Common myeloid progenitor, CD34-positive (primary cell): ENCODE results near the gene SP3.

Experiments
- CTCF ChIA-PET: fragments of 350-600 bp; sonication (Branson Sonifier 250); formaldehyde crosslinking; loops from one replicate; lab custom pipeline; 2021; ENCODE audit warnings: antibody characterized with exemption; lab: Charles Lee
- POLR2A ChIA-PET: fragments of 350-600 bp; sonication (Branson Sonifier 250); formaldehyde crosslinking; loops from one replicate; lab custom pipeline; 2021; ENCODE audit warnings: antibody characterized with exemption; lab: Charles Lee
- DNase-seq, 3 donors: peaks; one replicate each; pipeline versions ENCODE4 v3.0.0 to v3.0.0-alpha.2; 2013
- H3K27ac ChIP-seq, 2 experiments: 1 replicate in 1 of 2; 2 replicates in 1 of 2; pipeline ENCODE4 v1.7.0; 2013; ENCODE audit warnings: inconsistent platforms in 2 of 2, low read length in 2 of 2, mild to moderate bottlenecking in 2 of 2, low read depth in 1 of 2, moderate library complexity in 1 of 2; ENCODE audit not compliant: severe bottlenecking in 2 of 2, insufficient read depth in 1 of 2, poor library complexity in 1 of 2
- H3K27me3 ChIP-seq, 5 experiments: replicated peaks in 2 of 5; 1 replicate in 3 of 5; 2 replicates in 2 of 5; pipeline versions ENCODE4 v1.6.1 to v1.7.0; 2013; ENCODE audit warnings: low read length in 4 of 5, mild to moderate bottlenecking in 2 of 5, moderate library complexity in 2 of 5, inconsistent platforms in 1 of 5; ENCODE audit not compliant: insufficient read depth in 5 of 5, control insufficient read depth in 4 of 5
- H3K36me3 ChIP-seq, 4 experiments: 1 replicate in 2 of 4; 2 replicates in 2 of 4; pipeline versions ENCODE4 v1.6.1 to v1.7.0; 2013; ENCODE audit warnings: low read length in 3 of 4, control low read depth in 1 of 4, mild to moderate bottlenecking in 1 of 4; ENCODE audit not compliant: control insufficient read depth in 4 of 4, insufficient read depth in 4 of 4
- H3K4me1 ChIP-seq, 4 experiments: 1 replicate in 3 of 4; 2 replicates in 1 of 4; pipeline versions ENCODE4 v1.6.1 to v1.7.1; 2013; ENCODE audit warnings: low read length in 3 of 4, mild to moderate bottlenecking in 3 of 4, control low read depth in 1 of 4, inconsistent platforms in 1 of 4, moderate library complexity in 1 of 4; ENCODE audit not compliant: control insufficient read depth in 4 of 4, insufficient read depth in 4 of 4; ENCODE audit errors: control extremely low read depth in 1 of 4
- H3K4me3 ChIP-seq, 7 experiments: 1 replicate in 4 of 7; 2 replicates in 3 of 7; pipeline versions ENCODE4 v1.5.1 to v1.7.0; 2013; ENCODE audit warnings: mild to moderate bottlenecking in 7 of 7, low read length in 6 of 7, moderate library complexity in 6 of 7, inconsistent platforms in 2 of 7, low read depth in 2 of 7, control low read depth in 1 of 7; ENCODE audit not compliant: insufficient read depth in 4 of 7, control insufficient read depth in 1 of 7; ENCODE audit errors: extremely low read depth in 1 of 7
- H3K9me3 ChIP-seq, 5 experiments: 1 replicate in 4 of 5; 2 replicates in 1 of 5; pipeline versions ENCODE4 v1.6.1 to v1.7.1; 2013; ENCODE audit warnings: low read length in 4 of 5, mild to moderate bottlenecking in 2 of 5, inconsistent platforms in 1 of 5, low read depth in 1 of 5, moderate library complexity in 1 of 5; ENCODE audit not compliant: control insufficient read depth in 4 of 5, insufficient read depth in 2 of 5; ENCODE audit errors: control extremely low read depth in 1 of 5
- WGBS: methylation state at CpG from one replicate; pipeline ENCODE4 v1.1.5; 2013; ENCODE audit not compliant: insufficient coverage; 5-methylcytosine and 5-hydroxymethylcytosine counted together

SP3 gene

DNA sequence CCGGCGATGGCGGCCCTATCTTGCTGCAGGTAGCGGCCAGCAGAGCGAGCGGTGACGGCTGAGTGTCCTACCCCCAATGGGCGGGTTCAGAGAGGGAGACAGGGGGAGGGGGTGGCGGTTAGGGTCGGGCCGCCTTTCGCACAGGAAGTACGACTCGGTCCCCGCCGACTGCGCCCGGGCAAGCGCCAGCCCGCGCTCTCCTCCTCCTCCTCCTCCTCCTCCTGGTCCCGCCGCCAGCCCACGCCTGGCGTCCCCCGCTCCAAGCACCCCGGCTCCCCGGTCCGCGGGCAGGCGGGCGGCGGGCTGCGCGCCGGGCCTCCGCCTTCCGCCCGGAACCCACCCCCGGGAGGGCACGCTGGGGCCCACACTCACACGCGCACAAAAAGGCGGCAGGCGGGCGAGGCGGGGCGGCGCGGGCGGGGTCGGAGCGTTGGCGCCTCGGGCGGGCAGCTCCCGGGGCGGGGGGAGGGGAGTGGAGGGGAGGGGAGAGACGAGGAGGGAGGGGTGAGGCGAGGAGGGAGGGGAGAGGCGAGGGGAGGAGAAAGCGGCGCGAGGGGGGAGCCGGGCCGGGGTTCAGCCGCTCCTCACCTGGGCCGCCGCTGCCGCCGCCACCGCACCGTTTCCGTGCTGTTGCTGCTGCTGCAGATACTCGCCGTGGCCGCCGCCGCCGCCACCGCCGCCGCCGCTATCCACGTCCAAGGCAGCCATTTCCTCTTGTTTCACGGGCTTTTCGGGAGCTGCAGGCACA, 1.2 kb downstream of the SP3 start:
- peaks cover 5 to 16% (median 7%) of the 10 kb centered on the region in 4 experiments for H3K36me3 ChIP-seq
- ChIA-PET POLR2A (interaction anchor here (0.9 kb wide), 1 partner anchor 16 kb away, joined by 3 read pairs; no protein-coding TSS in a partner anchor), CTCF (interaction anchor here (1.5 kb wide), 1 partner anchor 88 kb away, joined by 3 read pairs; no protein-coding TSS in a partner anchor)
- no peaks in the 10 kb centered on the region for H3K27me3 ChIP-seq
- H3K27ac ChIP-seq = peak overlapping the region; percentile 90 to 94
- WGBS = 0% methylated on average over 29 of the region's 87 CpGs
- peak; percentile 91 to 96 (median 95) for DNase-seq
- peaks cover 13 to 31% (median 21%) of the 10 kb centered on the region in 4 experiments for H3K4me1 ChIP-seq
- H3K9me3 ChIP-seq = peaks cover 0 to 4% (median 0%) of the 10 kb centered on the region in 5 experiments
- peak overlapping the region; percentile 74 to 99 (median 79) for H3K4me3 ChIP-seq

DNA sequence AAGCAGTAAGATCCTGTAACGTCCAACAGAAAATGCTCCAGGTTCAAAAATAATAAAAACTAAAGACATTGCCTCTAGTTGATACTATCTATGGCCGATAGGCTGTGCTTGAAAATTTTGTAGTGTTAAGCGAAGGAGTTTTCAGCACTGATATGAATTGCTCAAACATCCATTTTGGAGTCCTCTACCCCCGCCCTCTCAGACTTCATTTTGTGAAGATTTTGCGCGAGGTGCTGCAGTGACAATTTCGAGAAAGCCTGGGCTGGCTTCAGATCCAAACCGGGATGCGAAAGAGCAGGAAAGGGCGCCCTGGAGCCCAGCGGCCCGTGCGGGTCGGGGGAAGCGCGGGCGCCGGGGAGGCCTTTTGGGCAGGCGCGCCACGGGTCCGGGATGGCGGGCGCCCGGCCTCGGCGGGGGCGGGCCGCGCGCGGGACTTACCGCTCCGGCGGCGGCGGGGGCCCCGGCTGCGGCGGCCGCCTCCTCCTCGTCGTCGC, 1.8 kb downstream of the SP3 start:
- CTCF ChIA-PET = no interaction called here
- POLR2A ChIA-PET = no interaction called here
- H3K27me3 ChIP-seq = no peaks in the 10 kb centered on the region
- DNase-seq = peak; percentile 88 to 94 (median 93)
- H3K9me3 ChIP-seq = peaks cover 0 to 4% (median 0%) of the 10 kb centered on the region in 5 experiments
- WGBS = 0% methylated on average over 30 of the region's 44 CpGs
- H3K27ac ChIP-seq = peak overlapping the region; percentile 90 to 94
- H3K4me1 ChIP-seq = peaks cover 13 to 31% (median 24%) of the 10 kb centered on the region in 4 experiments
- H3K36me3 ChIP-seq = peaks cover 5 to 16% (median 7%) of the 10 kb centered on the region in 4 experiments
- H3K4me3 ChIP-seq = peak overlapping the region; percentile 74 to 99 (median 78)

DNA sequence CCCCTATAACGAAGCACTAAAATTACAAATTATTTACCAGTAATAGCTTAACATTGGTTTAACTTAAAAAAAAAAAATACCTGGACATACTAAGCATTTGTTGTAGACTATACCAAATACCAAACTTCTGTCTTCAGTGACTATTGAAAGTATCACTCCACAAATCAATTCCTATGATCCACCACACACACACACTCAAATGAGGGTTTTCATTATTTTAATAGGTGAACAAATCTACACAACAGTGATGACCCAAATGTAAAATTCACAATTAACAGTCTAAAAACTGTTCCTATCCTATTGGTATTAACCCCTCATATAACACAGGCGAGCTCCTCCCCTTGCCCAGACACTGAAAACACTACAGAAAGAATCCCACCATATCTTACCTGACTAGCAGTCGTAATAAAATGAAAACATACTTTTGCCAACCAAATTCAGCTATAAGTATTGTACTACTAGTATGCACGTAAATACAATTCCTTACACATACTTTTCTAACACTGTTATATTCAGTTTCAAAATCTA, 2.5 kb downstream of the SP3 start:
- Histone ChIP-seq H3K4me1 (peaks cover 13 to 33% (median 26%) of the 10 kb centered on the region in 4 experiments), H3K9me3 (peaks cover 0 to 4% (median 0%) of the 10 kb centered on the region in 5 experiments), H3K4me3 (peak overlapping the region in 6 of 7 experiments; percentile 74 to 99 (median 78)), H3K27me3 (no peaks in the 10 kb centered on the region), H3K27ac (peak overlapping the region; percentile 90 to 94), H3K36me3 (peaks cover 5 to 16% (median 7%) of the 10 kb centered on the region in 4 experiments)
- POLR2A ChIA-PET = no interaction called here
- 17% methylated on average over 1 of the region's 4 CpGs for WGBS
- CTCF ChIA-PET = interaction anchor here (1.4 to 1.7 kb wide), 2 partner anchors 78 to 116 kb away, joined by 4 to 6 read pairs; no protein-coding TSS in a partner anchor
- DNase-seq = no peak

DNA sequence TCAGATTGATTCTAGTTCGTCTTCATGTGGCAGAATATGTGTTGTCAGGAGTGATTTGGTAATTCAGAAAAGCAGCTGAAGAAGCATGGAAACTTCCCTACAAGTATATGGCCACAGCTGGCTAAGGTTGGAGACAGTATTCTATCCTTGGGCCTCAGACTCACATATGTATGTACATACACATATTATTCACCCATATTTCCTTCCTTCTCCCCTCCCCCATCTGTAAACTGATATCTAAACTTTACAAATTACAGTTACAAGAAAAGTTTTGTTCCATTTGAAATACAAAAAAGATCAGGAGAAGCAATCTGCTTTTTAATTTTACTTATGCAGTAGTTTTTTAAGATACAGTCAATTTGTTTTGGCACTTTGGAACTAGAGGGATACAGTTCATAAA, 3.1 kb downstream of the SP3 start:
- Histone ChIP-seq H3K36me3 (peaks cover 5 to 16% (median 7%) of the 10 kb centered on the region in 4 experiments), H3K27me3 (no peaks in the 10 kb centered on the region), H3K9me3 (peaks cover 0 to 4% (median 0%) of the 10 kb centered on the region in 5 experiments), H3K27ac (peak overlapping the region in 1 of 2 experiments; percentile 94), H3K4me3 (peak overlapping the region in 6 of 7 experiments; percentile 28 to 99 (median 78)), H3K4me1 (peaks cover 13 to 37% (median 27%) of the 10 kb centered on the region in 4 experiments)
- 40% methylated on average over 1 of the region's 1 CpG for WGBS
- no peak for DNase-seq
- CTCF ChIA-PET = interaction anchor here (1.0 to 1.7 kb wide), 3 partner anchors 9 to 116 kb away, joined by 3 to 6 read pairs (median 4); no protein-coding TSS in a partner anchor
- POLR2A ChIA-PET = no interaction called here

DNA sequence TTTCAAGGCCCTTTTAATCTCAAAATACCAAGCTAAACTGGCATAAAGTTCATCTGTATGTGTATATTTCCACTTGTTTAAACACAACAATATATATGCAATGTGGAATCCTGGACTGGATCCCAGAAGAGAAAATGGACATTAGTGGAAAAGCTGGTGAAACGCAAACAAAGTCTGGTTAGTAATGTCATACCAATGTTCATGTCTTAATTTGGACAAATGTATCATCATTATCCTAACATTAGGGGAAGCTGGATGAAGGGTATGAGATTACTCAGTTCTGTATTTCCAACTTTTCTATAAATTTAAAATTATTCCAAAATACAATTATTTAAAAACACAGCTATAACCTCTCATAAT, 3.8 kb downstream of the SP3 start:
- no CpG with 5 or more reads among the region's 1 CpG for WGBS
- POLR2A ChIA-PET = no interaction called here

DNA sequence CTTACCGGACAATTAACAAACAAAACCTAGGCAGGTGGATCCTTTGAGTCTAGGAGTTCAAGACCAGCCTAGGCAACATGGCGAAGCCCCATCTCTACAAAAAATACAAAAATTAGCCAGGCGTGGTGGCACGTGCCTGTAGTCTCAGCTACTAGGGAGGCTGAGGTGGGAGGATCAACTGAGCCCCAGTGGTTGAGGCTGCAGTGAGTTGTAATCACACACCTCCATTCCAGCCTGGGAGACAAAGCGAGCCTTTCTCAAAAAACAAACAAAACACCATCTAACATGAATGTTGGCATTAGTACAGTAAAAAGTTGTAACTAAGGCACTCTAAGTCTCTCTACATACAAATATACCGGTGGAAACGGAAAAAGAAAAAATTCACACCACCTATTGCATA, 5.3 kb downstream of the SP3 start:
- 100% methylated on average over 1 of the region's 7 CpGs for WGBS
- ChIA-PET CTCF (interaction anchor here (0.6 to 1.1 kb wide), 2 partner anchors 18 to 30 kb away, joined by 3 to 5 read pairs; no protein-coding TSS in a partner anchor), POLR2A (no interaction called here)
- Histone ChIP-seq H3K27me3 (no peaks in the 10 kb centered on the region), H3K36me3 (peaks cover 8 to 31% (median 18%) of the 10 kb centered on the region in 4 experiments), H3K27ac (no peak overlapping the region), H3K4me3 (no peak overlapping the region), H3K4me1 (peaks cover 13 to 31% (median 20%) of the 10 kb centered on the region in 4 experiments), H3K9me3 (peaks cover 0 to 4% (median 0%) of the 10 kb centered on the region in 5 experiments)
- no peak for DNase-seq

More for the DNA sequence above, 3.8 kb downstream of the SP3 start:
- Histone ChIP-seq H3K27ac (no peak overlapping the region), H3K36me3 (peaks cover 5 to 17% (median 8%) of the 10 kb centered on the region in 4 experiments), H3K9me3 (peaks cover 0 to 4% (median 0%) of the 10 kb centered on the region in 5 experiments), H3K27me3 (no peaks in the 10 kb centered on the region), H3K4me3 (peak overlapping the region in 3 of 7 experiments; percentile 19 to 99 (median 78)), H3K4me1 (peaks cover 14 to 35% (median 23%) of the 10 kb centered on the region in 4 experiments)
- CTCF ChIA-PET = interaction anchor here (1.0 to 1.7 kb wide), 2 partner anchors 8 to 117 kb away, joined by 3 to 4 read pairs; no protein-coding TSS in a partner anchor
- no peak for DNase-seq
